Frontal cortex (tissue), 4 donors: ENCODE data around the gene DOCK11. TPM values are rescaled to one million over a fixed set of nuclear protein-coding genes. Genes with fewer than 3 reads are reported as not detected.
"Not testable (repeated sequence)": the region's sequence is repeated elsewhere in the genome, so short reads cannot be mapped to it uniquely, and the experiment has no call there.

Experiments
- DNase-seq, 2 donors: peaks; one replicate each; pipeline ENCODE4 v3.0.0; 2012; ENCODE audit warnings: low spot score in 2 of 2
- FAIRE-seq: peaks from 2 replicates; lab custom pipeline; 2012; peaks lifted over from hg19 to GRCh38; lab: Jason Lieb, UNC
- total RNA-seq: library from RNA; depleted of rRNA; stranded (reverse); fragments of >200 nt; gene quantifications from one replicate; pipeline ENCODE4 v1.2.3, GENCODE V29; 2014
- donor health status: control.
- donor health status: control.
- donor health status: control.

Gene DOCK11
- 26.1 TPM for total RNA-seq

- DNase-seq (peak; percentile 56 to 60), FAIRE-seq (no peak)
Observed at GRCh38 chrX:118495061-118495921, at the start of gene DOCK11. Gene DOCK11 (plus strand): TSS chrX:118495815. CDS start chrX:118495972, 157 bp downstream.

GRCh38 chrX:118448273-118448783 is 47.3 kb upstream of the DOCK11 start:
- DNase-seq = no peak
- FAIRE-seq = no peak

GRCh38 chrX:118455013-118455412 is 40.6 kb upstream of the DOCK11 start:
- no peak for DNase-seq
- FAIRE-seq = no peak

GRCh38 chrX:118459494-118459893 is 36.1 kb upstream of the DOCK11 start:
- DNase-seq = peak in 1 of 2 donors; percentile 16
- no peak for FAIRE-seq

GRCh38 chrX:118464501-118464900 is 31.1 kb upstream of the DOCK11 start:
- FAIRE-seq (no peak), DNase-seq (no peak)

GRCh38 chrX:118468122-118468521 is 27.5 kb upstream of the DOCK11 start:
- no peak for DNase-seq
- no peak for FAIRE-seq

GRCh38 chrX:118470721-118471347 is 24.8 kb upstream of the DOCK11 start:
- not testable (repeated sequence) for FAIRE-seq, DNase-seq

- DNase-seq = no peak
- FAIRE-seq = no peak
Observed at GRCh38 chrX:118474586-118474985, 21.0 kb upstream of the DOCK11 start.

GRCh38 chrX:118475903-118476302 is 19.7 kb upstream of the DOCK11 start:
- FAIRE-seq (no peak), DNase-seq (no peak)

- DNase-seq (no peak), FAIRE-seq (no peak)
Observed at GRCh38 chrX:118480172-118480571, 15.4 kb upstream of the DOCK11 start.

- FAIRE-seq = not testable (repeated sequence)
Observed at GRCh38 chrX:118482384-118482783, 13.2 kb upstream of the DOCK11 start.

GRCh38 chrX:118484216-118484903 is 11.3 kb upstream of the DOCK11 start:
- no peak for DNase-seq
- no peak for FAIRE-seq

More at GRCh38 chrX:118482384-118482783, 13.2 kb upstream of the DOCK11 start:
- not testable (repeated sequence) for DNase-seq

- FAIRE-seq, DNase-seq: not testable (repeated sequence)
Observed at GRCh38 chrX:118486693-118487092, 8.9 kb upstream of the DOCK11 start.

- DNase-seq = no peak
- no peak for FAIRE-seq
Observed at GRCh38 chrX:118493016-118493415, 2.6 kb upstream of the DOCK11 start.

GRCh38 chrX:118493653-118494297 is 1.8 kb upstream of the DOCK11 start:
- FAIRE-seq (no peak), DNase-seq (no peak)

- FAIRE-seq = no peak
- DNase-seq = no peak
Observed at GRCh38 chrX:118495958-118496762, 545 bp downstream of the DOCK11 start.

GRCh38 chrX:118496763-118497079 is 1.1 kb downstream of the DOCK11 start:
- DNase-seq = no peak
- FAIRE-seq = no peak

- FAIRE-seq (no peak), DNase-seq (no peak)
Observed at GRCh38 chrX:118497180-118497818, 1.7 kb downstream of the DOCK11 start.

GRCh38 chrX:118498351-118498750 is 2.7 kb downstream of the DOCK11 start:
- FAIRE-seq (no peak), DNase-seq (no peak)
